ENCODE data around the gene ADAM12. TPM values are rescaled to one million over a fixed set of nuclear protein-coding genes. Genes with fewer than 3 reads are reported as not detected.

Gene ADAM12
- total RNA-seq, 1 experiment from 2014 or later = 26.1 TPM

GRCh38 chr10:126214021-126214420 is 174.3 kb downstream of the ADAM12 start:
- in situ Hi-C loops (cut with HindIII; ENCODE audit: low pct_unique_long_range_greater_than_20kb, low sequenced_read_pairs) = no loop called here
- no peak for DNase-seq (ENCODE audit: low read depth)

GRCh38 chr10:126212738-126213137 is 175.5 kb downstream of the ADAM12 start:
- no peak for DNase-seq (ENCODE audit: low read depth)
- in situ Hi-C loops (cut with HindIII; ENCODE audit: low pct_unique_long_range_greater_than_20kb, low sequenced_read_pairs) = no loop called here

- in situ Hi-C loops (cut with HindIII; ENCODE audit: low pct_unique_long_range_greater_than_20kb, low sequenced_read_pairs) = no loop called here
- DNase-seq (ENCODE audit: low read depth) = no peak
Observed at GRCh38 chr10:126210051-126210651, 178.1 kb downstream of the ADAM12 start.

GRCh38 chr10:126209451-126209850 is 178.8 kb downstream of the ADAM12 start:
- DNase-seq (ENCODE audit: low read depth) = no peak
- in situ Hi-C loops (cut with HindIII; ENCODE audit: low pct_unique_long_range_greater_than_20kb, low sequenced_read_pairs) = no loop called here

DNA sequence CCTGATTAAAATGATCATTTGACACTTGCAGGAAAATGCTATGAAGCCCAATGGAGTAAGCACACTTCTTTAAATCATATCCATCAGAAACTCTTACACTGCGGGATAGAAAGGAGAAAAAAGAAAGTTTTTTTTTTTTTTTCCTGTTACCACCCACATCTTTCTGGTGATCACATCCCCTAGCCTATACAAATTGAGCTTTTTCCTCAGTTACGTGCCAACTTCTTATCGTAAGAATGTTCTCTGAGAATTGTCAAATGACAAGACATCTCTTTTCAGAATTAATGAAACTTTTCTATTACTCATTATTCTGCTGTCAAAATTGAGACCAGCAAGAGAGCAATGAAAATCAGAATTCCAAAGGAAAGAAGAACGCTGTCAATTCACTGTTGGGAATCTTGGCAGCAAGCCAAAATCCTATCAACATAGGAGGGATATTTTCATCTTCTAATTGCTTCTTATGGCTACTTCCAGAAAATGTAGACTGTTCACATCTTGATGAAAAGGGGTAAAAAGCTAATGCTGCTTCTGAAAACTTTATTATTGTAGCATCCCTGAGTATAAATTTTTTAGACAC is 179.5 kb downstream of the ADAM12 start:
- DNase-seq (ENCODE audit: low read depth) = no peak
- in situ Hi-C loops (cut with HindIII; ENCODE audit: low pct_unique_long_range_greater_than_20kb, low sequenced_read_pairs) = no loop called here

GRCh38 chr10:126207851-126208250 is 180.4 kb downstream of the ADAM12 start:
- no peak for DNase-seq (ENCODE audit: low read depth)
- in situ Hi-C loops (cut with HindIII; ENCODE audit: low pct_unique_long_range_greater_than_20kb, low sequenced_read_pairs) = no loop called here

- no peak for DNase-seq (ENCODE audit: low read depth)
- in situ Hi-C loops (cut with HindIII; ENCODE audit: low pct_unique_long_range_greater_than_20kb, low sequenced_read_pairs) = no loop called here
Observed at GRCh38 chr10:126207313-126207771, 180.9 kb downstream of the ADAM12 start.

GRCh38 chr10:126205486-126206205 is 182.6 kb downstream of the ADAM12 start:
- no peak for DNase-seq (ENCODE audit: low read depth)
- in situ Hi-C loops (cut with HindIII; ENCODE audit: low pct_unique_long_range_greater_than_20kb, low sequenced_read_pairs) = no loop called here

GRCh38 chr10:126204320-126204719 is 184.0 kb downstream of the ADAM12 start:
- in situ Hi-C loops (cut with HindIII; ENCODE audit: low pct_unique_long_range_greater_than_20kb, low sequenced_read_pairs) = no loop called here
- DNase-seq (ENCODE audit: low read depth) = peak; percentile 97

DNA sequence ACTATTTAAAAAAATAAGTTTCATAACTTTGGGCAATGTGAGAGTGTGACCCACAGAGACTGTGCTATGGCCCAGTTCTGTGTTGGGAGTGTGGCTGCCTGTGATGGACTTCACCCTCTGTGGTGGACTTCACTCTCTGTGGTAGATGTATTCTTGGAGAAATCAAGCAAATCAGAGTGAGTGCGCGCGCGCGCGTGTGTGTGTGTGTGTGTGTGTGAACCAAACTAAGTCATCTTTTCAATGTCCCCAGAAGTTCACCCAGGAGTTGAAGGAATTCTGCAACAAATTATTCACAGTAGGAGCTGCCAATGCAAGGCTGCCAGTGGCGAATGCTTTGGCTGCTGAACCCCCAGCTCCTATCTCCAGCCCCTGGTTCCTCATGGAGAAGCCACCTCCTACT is 184.5 kb downstream of the ADAM12 start:
- in situ Hi-C loops (cut with HindIII; ENCODE audit: low pct_unique_long_range_greater_than_20kb, low sequenced_read_pairs) = no loop called here
- no peak for DNase-seq (ENCODE audit: low read depth)

DNA sequence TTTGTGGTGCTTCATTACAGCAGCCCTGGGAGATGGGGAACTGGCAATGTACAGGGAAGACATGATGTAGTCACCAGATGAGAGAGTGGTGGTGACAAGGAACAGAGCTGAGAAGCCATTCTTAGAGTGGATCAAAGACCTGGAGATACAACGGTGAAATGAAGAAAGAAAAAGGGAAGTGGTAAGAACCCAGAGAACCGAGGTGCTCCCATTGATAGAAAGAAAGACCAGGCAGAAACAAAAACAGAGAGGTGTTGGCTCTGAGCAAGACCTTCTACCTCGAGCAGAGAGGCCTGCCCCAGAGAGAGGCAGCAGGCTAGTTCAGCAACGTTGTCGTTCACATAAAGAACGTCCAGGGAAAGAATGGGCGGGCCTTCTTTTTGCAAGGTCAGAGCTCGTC is 186.7 kb downstream of the ADAM12 start:
- no peak for DNase-seq (ENCODE audit: low read depth)
- in situ Hi-C loops (cut with HindIII; ENCODE audit: low pct_unique_long_range_greater_than_20kb, low sequenced_read_pairs) = no loop called here

DNA sequence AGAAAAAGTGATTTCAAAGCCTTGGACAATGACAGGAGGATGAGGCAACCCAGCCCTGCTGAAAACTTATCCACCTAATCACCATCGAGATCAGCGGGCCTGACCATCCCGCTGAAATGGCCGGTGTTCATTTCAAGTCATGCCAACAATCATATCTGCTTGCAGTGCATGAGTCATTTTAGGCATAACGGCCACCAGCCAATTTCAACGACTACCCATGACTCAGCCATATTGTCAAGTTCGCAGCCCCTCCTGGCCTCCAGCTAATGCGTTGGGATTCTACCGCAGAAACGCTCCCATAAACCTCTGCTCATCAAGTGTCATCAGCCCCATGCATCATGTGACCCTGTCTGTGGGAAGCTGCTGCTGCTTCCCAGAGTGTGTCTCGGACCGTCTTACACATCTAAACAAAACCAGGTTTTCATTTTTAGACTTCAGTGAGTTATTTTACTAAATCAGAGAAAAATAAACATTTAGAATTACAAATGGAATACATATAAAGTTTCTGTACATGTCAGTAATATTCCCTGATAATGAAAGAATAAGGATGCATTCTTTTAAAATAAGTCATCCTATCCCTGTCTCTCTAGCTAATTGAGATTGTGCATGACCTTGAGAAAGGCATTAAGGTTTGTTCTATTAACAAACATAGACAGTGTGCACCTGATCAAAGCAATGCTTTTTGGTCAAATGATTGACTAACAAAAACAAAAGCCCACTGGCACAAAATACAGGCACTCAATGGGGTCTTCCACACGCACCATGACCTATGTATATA is 188.9 kb downstream of the ADAM12 start:
- DNase-seq (ENCODE audit: low read depth) = peak; percentile 97
- in situ Hi-C loops (cut with HindIII; ENCODE audit: low pct_unique_long_range_greater_than_20kb, low sequenced_read_pairs) = no loop called here

- in situ Hi-C loops (cut with HindIII; ENCODE audit: low pct_unique_long_range_greater_than_20kb, low sequenced_read_pairs) = no loop called here
- no peak for DNase-seq (ENCODE audit: low read depth)
Observed at GRCh38 chr10:126198681-126199080, 189.6 kb downstream of the ADAM12 start.

DNA sequence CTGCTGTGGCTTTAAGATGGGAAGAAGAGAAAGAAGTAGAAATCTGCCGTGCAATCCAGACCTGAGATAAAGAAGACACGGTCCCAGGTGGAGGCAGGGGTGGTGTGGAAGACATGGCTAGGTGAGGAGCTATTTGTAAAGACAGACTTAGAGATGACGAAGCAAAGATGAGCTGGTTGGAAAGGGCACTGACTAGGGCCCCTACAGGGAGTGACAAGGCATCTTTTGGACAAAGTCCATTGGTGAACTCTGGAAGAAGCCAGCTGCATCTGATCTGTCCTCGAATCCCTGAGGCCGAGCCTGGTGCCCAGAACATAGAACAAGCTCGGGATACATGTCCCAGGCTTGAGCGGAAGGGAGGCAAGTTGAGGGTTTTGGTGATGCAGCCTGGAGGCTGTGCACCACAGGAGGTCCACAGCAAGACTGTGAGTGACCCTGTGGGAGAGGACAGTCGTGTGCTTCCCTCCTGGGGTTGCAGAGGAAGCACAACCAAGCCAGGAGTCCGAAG is 191.2 kb downstream of the ADAM12 start:
- DNase-seq (ENCODE audit: low read depth) = no peak
- in situ Hi-C loops (cut with HindIII; ENCODE audit: low pct_unique_long_range_greater_than_20kb, low sequenced_read_pairs) = no loop called here

- DNase-seq (ENCODE audit: low read depth) = no peak
- in situ Hi-C loops (cut with HindIII; ENCODE audit: low pct_unique_long_range_greater_than_20kb, low sequenced_read_pairs) = no loop called here
Observed at GRCh38 chr10:126196281-126196680, 192.0 kb downstream of the ADAM12 start.

- in situ Hi-C loops (cut with HindIII; ENCODE audit: low pct_unique_long_range_greater_than_20kb, low sequenced_read_pairs) = no loop called here
- DNase-seq (ENCODE audit: low read depth) = no peak
Observed at GRCh38 chr10:126191192-126191591, 197.1 kb downstream of the ADAM12 start.

DNA sequence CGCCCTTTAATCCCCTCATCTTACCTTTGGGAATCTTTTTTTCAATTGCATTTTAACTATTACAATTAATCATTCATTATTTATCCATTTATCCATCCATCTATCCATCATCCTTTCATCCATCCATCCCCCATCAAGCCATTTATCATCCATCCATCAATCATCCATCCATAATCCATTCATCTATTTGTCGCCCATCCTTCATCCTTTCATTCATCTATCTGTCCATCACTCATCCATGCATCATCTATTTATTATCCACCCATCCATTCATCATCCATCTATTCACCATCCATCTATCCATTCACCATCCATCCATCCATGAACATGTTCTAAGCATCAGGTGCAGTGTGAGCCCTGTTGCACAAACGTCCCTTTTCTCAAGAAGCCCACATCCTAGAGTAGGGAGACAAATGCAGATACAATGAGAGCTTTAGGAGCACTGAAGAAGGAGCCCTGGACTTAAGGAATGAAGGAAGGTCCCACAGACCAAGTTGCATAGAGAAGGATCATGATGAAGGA is 199.5 kb downstream of the ADAM12 start:
- DNase-seq (ENCODE audit: low read depth) = no peak
- in situ Hi-C loops (cut with HindIII; ENCODE audit: low pct_unique_long_range_greater_than_20kb, low sequenced_read_pairs) = no loop called here

- in situ Hi-C loops (cut with HindIII; ENCODE audit: low pct_unique_long_range_greater_than_20kb, low sequenced_read_pairs) = no loop called here
- no peak for DNase-seq (ENCODE audit: low read depth)
Observed at GRCh38 chr10:126187399-126187798, 200.9 kb downstream of the ADAM12 start.

- no peak for DNase-seq (ENCODE audit: low read depth)
- in situ Hi-C loops (cut with HindIII; ENCODE audit: low pct_unique_long_range_greater_than_20kb, low sequenced_read_pairs) = no loop called here
Observed at GRCh38 chr10:126186766-126187165, 201.5 kb downstream of the ADAM12 start.

Measured in Caki2 (cell line).